ENCODE measurements around the gene CFAP100.

DNA sequence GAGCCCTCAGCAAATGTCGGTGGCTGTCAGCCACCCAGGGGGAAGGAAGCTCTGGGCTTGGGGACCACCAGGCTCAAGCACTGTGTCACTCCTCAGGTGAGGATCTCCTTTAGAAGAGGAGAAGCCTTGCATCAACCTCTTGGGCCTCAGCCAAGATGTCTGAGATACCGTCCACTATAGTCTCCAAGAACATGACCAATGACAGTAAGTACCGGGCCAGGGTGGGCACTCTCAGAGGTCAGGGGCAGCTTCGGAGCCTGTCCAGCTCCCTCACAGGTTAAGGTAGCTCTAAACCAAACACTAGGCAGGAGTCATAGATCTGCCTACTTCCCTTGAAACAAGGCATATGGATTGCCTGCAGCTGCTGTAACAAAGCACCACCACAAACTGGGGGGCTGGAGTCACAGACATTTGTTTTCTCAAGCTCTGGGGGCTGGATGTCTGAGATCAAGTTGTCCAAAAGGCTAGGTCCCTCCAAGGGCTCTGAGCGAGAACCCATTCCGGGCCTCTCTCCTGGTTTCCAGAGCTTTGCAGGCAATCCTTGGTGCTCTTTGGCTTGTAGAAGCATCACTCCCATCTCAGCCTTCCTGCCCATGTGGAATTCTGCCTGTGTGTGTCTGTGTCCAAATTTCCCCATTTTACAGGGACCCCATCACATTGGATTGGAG, 1.3 kb downstream of the CFAP100 start:
- TF ChIP-seq EZH2 (IDR thresholded peaks at IDR 0.05; ENCODE audit: borderline replicate concordance, low read length): no peak
- TF ChIP-seq, protein P1, sequence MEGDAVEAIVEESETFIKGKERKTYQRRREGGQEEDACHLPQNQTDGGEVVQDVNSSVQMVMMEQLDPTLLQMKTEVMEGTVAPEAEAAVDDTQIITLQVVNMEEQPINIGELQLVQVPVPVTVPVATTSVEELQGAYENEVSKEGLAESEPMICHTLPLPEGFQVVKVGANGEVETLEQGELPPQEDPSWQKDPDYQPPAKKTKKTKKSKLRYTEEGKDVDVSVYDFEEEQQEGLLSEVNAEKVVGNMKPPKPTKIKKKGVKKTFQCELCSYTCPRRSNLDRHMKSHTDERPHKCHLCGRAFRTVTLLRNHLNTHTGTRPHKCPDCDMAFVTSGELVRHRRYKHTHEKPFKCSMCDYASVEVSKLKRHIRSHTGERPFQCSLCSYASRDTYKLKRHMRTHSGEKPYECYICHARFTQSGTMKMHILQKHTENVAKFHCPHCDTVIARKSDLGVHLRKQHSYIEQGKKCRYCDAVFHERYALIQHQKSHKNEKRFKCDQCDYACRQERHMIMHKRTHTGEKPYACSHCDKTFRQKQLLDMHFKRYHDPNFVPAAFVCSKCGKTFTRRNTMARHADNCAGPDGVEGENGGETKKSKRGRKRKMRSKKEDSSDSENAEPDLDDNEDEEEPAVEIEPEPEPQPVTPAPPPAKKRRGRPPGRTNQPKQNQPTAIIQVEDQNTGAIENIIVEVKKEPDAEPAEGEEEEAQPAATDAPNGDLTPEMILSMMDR (IDR thresholded peaks at IDR 0.05; ENCODE audit: low read length): no peak

Measured in OCI-LY1 (cell line).